Left lobe of liver (tissue), 2 donors: Measurements from ENCODE around the gene CD93. TPM values are rescaled to one million over a fixed set of nuclear protein-coding genes. Genes with fewer than 3 reads are reported as not detected.
A peak's percentile ranks its signal among the peaks of the same experiment; 100 is the strongest.

Source experiments
- ATAC-seq: fragments of 200-7000 bp; cut with Tn5 transposase; one replicate; pipeline ENCODE4 v1.9.1; 2020; ENCODE audit warnings: mild to moderate bottlenecking, moderate library complexity
- DNase-seq: peaks from one replicate; pipeline ENCODE4 v3.0.0-alpha.2; 2020; ENCODE audit warnings: low spot score
- total RNA-seq: library from RNA; stranded (reverse); gene quantifications from one replicate; pipeline ENCODE4 v1.2.1, GENCODE V29; 2021
- donor health status: DM: no; HTN: no; CAD: no; lungs with moderate emphysema.
- donor health status: DM: no; HTN: yes; CAD: no.

Gene CD93
- total RNA-seq, 1 donor from 2014 or later: 4.8 TPM

- DNase-seq (no peak), ATAC-seq (no peak)
Observed at GRCh38 chr20:23084282-23084844, 1.8 kb downstream of the CD93 start.

GRCh38 chr20:23083553-23084220, 2.4 kb downstream of the CD93 start:
- DNase-seq: no peak
- ATAC-seq: no peak

GRCh38 chr20:23082846-23083552, 3.1 kb downstream of the CD93 start:
- ATAC-seq (peak; percentile 45), DNase-seq (no peak)

- ATAC-seq (no peak), DNase-seq (no peak)
Observed at GRCh38 chr20:23081263-23081819, 4.8 kb downstream of the CD93 start.

- no peak for ATAC-seq
Observed at GRCh38 chr20:23080521-23080920, 5.6 kb downstream of the CD93 start.

GRCh38 chr20:23079926-23080325, 6.2 kb downstream of the CD93 start:
- ATAC-seq (no peak), DNase-seq (no peak)

More at GRCh38 chr20:23080521-23080920, 5.6 kb downstream of the CD93 start:
- no peak for DNase-seq

GRCh38 chr20:23079016-23079351, 7.1 kb downstream of the CD93 start:
- ATAC-seq: no peak

GRCh38 chr20:23078351-23079015, 7.6 kb downstream of the CD93 start:
- no peak for ATAC-seq
- no peak for DNase-seq

More at GRCh38 chr20:23079016-23079351, 7.1 kb downstream of the CD93 start:
- no peak for DNase-seq

- ATAC-seq: no peak
Observed at GRCh38 chr20:23077277-23077676, 8.8 kb downstream of the CD93 start.

GRCh38 chr20:23074052-23074451, 12.1 kb downstream of the CD93 start:
- DNase-seq: no peak
- ATAC-seq: no peak

More at GRCh38 chr20:23077277-23077676, 8.8 kb downstream of the CD93 start:
- DNase-seq: no peak

- no peak for DNase-seq
- ATAC-seq: no peak
Observed at GRCh38 chr20:23072892-23073586, 13.1 kb downstream of the CD93 start.

GRCh38 chr20:23071996-23072395, 14.1 kb downstream of the CD93 start:
- DNase-seq (no peak), ATAC-seq (no peak)

GRCh38 chr20:23071398-23071797, 14.7 kb downstream of the CD93 start:
- no peak for DNase-seq
- ATAC-seq: no peak

GRCh38 chr20:23069108-23069507, 17.0 kb downstream of the CD93 start:
- ATAC-seq (no peak), DNase-seq (no peak)

GRCh38 chr20:23068283-23068682, 17.8 kb downstream of the CD93 start:
- no peak for DNase-seq
- no peak for ATAC-seq

- no peak for DNase-seq
- ATAC-seq: no peak
Observed at GRCh38 chr20:23066772-23067171, 19.4 kb downstream of the CD93 start.

- ATAC-seq (no peak), DNase-seq (no peak)
Observed at GRCh38 chr20:23065266-23066201, 20.6 kb downstream of the CD93 start.

- ATAC-seq (no peak), DNase-seq (no peak)
Observed at GRCh38 chr20:23063581-23063980, 22.5 kb downstream of the CD93 start.

GRCh38 chr20:23063168-23063567, 23.0 kb downstream of the CD93 start:
- no peak for DNase-seq
- no peak for ATAC-seq

GRCh38 chr20:23062632-23063031, 23.5 kb downstream of the CD93 start:
- no peak for DNase-seq
- no peak for ATAC-seq
